Nephron (organoid): ENCODE results near the gene TTC16.

Experiments used
- H3K27ac Mint-ChIP-seq, 3 experiments: 2 replicates each; pipeline ENCODE4 v1.8.0; 2020; ENCODE audit warnings: mixed read lengths in 3 of 3, mild to moderate bottlenecking in 2 of 3, moderate library complexity in 1 of 3
- H3K27me3 Mint-ChIP-seq: 2 replicates; pipeline ENCODE4 v1.8.0; 2021; ENCODE audit warnings: low read depth, mild to moderate bottlenecking, moderate library complexity, mixed read lengths
- H3K36me3 Mint-ChIP-seq: 2 replicates; pipeline ENCODE4 v1.8.0; 2020; ENCODE audit warnings: low read depth, mixed read lengths
- H3K4me1 Mint-ChIP-seq: 2 replicates; pipeline ENCODE4 v1.8.0; 2020; ENCODE audit warnings: mixed read lengths
- H3K4me3 Mint-ChIP-seq, 3 experiments: 2 replicates each; pipeline ENCODE4 v1.8.0; 2020; ENCODE audit warnings: mild to moderate bottlenecking in 3 of 3, mixed read lengths in 3 of 3, moderate library complexity in 2 of 3
- H3K9me3 Mint-ChIP-seq: 2 replicates; pipeline ENCODE4 v1.8.0; 2020; ENCODE audit warnings: mixed read lengths
- TF ChIP-seq, protein P1 (sequence below), 3 experiments: fragments of 200-600 bp; sonication (generic); IDR thresholded peaks; one replicate each; pipeline ENCODE4 v1.5.0; 2021; ENCODE audit warnings: antibody characterized with exemption in 3 of 3; ENCODE audit not compliant: unreplicated experiment in 3 of 3

TTC16 gene

DNA sequence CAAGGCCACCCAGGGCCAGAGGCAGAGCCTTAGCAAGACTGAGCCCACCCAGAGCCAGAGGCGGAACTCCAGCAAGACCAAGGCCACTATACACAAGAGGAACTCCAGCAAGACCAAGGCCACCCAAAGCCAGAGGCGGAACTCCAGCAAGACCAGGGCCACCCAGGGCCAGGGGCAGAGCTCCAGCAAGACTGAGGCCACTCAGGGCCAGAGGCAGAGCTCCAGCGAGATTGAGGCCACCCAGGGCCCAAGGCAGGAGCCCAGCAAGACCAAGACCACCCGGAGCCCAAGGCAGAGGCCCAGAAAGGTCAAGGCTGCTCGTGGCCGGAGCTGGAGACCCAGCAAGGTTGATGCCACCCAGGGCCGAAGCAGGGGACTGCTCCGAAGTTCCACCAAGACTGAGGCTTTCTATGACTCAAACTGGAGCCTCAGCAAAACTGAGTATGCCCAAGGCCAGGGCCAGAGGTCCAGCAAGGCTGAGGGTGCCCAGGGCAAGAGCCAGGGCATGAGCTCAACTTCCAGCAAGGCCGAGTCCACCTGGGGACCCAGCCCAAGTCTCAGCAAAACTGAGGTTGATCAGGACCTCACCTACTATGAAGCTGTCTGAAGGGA, 15.0 kb downstream of the TTC16 start:
- H3K4me1 Mint-ChIP-seq = no peaks in the 10 kb centered on the region
- H3K27ac Mint-ChIP-seq = no peak overlapping the region
- peaks cover 4% of the 10 kb centered on the region for H3K27me3 Mint-ChIP-seq
- TF ChIP-seq, protein P1, sequence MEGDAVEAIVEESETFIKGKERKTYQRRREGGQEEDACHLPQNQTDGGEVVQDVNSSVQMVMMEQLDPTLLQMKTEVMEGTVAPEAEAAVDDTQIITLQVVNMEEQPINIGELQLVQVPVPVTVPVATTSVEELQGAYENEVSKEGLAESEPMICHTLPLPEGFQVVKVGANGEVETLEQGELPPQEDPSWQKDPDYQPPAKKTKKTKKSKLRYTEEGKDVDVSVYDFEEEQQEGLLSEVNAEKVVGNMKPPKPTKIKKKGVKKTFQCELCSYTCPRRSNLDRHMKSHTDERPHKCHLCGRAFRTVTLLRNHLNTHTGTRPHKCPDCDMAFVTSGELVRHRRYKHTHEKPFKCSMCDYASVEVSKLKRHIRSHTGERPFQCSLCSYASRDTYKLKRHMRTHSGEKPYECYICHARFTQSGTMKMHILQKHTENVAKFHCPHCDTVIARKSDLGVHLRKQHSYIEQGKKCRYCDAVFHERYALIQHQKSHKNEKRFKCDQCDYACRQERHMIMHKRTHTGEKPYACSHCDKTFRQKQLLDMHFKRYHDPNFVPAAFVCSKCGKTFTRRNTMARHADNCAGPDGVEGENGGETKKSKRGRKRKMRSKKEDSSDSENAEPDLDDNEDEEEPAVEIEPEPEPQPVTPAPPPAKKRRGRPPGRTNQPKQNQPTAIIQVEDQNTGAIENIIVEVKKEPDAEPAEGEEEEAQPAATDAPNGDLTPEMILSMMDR (IDR thresholded peaks at IDR 0.05; ENCODE audit: unreplicated experiment in 3 of 3) = no peak
- peak overlapping the region in 1 of 3 experiments; percentile 22 for H3K4me3 Mint-ChIP-seq
- H3K9me3 Mint-ChIP-seq = no peaks in the 10 kb centered on the region
- no peaks in the 10 kb centered on the region for H3K36me3 Mint-ChIP-seq

DNA sequence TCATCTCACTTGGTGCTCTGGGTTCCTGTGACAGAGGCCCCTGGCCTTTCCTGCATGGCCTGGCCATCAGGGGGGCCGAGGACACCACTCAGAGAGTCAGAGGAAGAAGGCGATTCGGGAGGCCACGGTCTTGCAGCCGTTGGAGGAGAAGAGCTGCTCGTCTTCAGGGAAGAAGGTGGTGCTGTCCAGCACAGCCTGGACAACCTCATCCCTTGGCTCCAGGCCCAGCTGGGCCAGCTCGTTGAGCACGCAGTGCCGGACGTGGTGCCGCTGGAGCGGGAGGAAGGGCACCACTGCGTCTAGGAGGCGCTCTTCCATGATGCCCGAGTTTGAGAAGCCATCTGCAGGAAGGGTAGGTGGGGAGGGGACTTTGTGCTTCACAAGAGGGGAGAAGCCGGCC, 16.1 kb downstream of the TTC16 start:
- H3K4me3 Mint-ChIP-seq = peak overlapping the region in 1 of 3 experiments; percentile 41
- H3K9me3 Mint-ChIP-seq = no peaks in the 10 kb centered on the region
- no peaks in the 10 kb centered on the region for H3K36me3 Mint-ChIP-seq
- H3K4me1 Mint-ChIP-seq = no peaks in the 10 kb centered on the region
- H3K27me3 Mint-ChIP-seq = peaks cover 7% of the 10 kb centered on the region
- no peak overlapping the region for H3K27ac Mint-ChIP-seq
- TF ChIP-seq, protein P1 (IDR thresholded peaks at IDR 0.05; ENCODE audit: unreplicated experiment in 3 of 3) = no peak

DNA sequence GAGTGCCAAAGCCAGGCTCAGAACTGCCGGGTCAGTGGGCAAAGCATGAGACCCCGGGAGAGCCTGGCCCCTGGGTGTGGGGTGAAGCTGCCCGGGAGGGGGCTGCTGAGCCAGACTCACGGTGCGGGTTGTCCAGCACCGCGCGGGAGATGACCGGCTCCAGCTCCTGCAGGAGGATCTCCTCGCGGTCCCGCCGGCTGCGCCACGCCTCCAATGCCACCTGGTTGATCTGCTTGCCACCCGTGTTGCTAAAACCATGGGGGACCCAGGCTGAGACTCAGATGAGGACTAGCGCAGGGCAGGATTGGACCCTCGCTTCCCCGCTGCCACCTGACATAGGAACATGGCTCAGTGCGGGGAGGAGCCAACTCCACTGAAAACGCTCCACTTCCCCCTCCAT, 16.6 kb downstream of the TTC16 start:
- Mint-ChIP-seq H3K9me3 (no peaks in the 10 kb centered on the region), H3K27ac (no peak overlapping the region), H3K4me1 (no peaks in the 10 kb centered on the region), H3K27me3 (peaks cover 7% of the 10 kb centered on the region), H3K36me3 (no peaks in the 10 kb centered on the region), H3K4me3 (peak overlapping the region; percentile 25 to 60 (median 38))
- TF ChIP-seq, protein P1 (IDR thresholded peaks at IDR 0.05; ENCODE audit: unreplicated experiment in 3 of 3) = no peak

DNA sequence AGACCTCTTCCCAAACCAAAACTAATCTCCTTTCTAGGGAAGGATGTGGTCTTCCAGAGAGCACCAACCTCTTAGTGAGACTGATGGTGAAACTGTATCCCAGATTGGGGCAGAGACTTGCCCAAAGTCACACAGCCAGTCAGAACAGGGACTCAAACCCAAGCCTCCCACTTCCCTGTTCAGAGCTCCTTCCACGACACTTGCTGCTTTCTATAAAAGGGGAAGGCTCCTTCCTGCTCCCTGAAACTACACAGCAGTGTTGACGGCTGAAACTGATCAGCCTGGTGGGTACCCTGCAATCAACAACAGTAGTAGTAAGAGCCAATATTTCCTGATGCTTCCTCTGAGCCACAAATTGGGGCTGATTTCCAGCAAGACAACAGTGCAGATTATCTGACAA, 17.7 kb downstream of the TTC16 start:
- Mint-ChIP-seq H3K4me1 (no peaks in the 10 kb centered on the region), H3K27me3 (peaks cover 7% of the 10 kb centered on the region), H3K9me3 (no peaks in the 10 kb centered on the region), H3K4me3 (peak overlapping the region; percentile 86 to 88 (median 87)), H3K36me3 (peaks cover 6% of the 10 kb centered on the region), H3K27ac (peak overlapping the region in 1 of 3 experiments; percentile 30)
- TF ChIP-seq, protein P1 (IDR thresholded peaks at IDR 0.05; ENCODE audit: unreplicated experiment in 3 of 3) = no peak

DNA sequence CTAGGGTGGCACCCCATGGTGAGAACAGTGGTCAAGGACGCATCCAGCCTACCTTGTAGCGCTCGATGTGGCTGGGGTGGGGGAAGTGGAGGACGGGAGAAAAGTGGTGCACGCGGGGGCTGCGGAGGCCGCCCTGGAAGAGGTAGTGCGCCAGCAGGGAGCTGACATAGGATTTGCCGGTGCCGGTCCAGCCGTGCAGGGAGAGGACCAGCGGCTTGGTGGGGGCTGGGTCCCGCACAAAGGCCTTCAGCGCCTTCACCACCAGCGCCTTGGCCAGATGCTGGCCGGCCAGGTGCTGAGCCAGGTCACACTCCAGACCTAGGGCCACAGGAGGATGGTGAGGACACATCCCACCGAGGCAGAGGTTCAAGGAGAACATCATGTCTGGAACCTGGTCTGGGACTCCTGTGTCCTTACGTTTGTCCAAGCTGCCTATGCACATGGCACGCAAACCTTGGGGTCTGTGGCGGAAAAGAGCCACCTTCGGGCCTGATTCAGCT, 18.4 kb downstream of the TTC16 start:
- peaks cover 5% of the 10 kb centered on the region for H3K27me3 Mint-ChIP-seq
- H3K36me3 Mint-ChIP-seq = peaks cover 6% of the 10 kb centered on the region
- peak overlapping the region; percentile 86 to 88 (median 87) for H3K4me3 Mint-ChIP-seq
- TF ChIP-seq, protein P1 (IDR thresholded peaks at IDR 0.05; ENCODE audit: unreplicated experiment in 3 of 3) = no peak
- no peaks in the 10 kb centered on the region for H3K4me1 Mint-ChIP-seq
- no peaks in the 10 kb centered on the region for H3K9me3 Mint-ChIP-seq
- peak overlapping the region in 2 of 3 experiments; percentile 75 to 76 for H3K27ac Mint-ChIP-seq
